GM18502 (cell line): ENCODE measurements around the gene FOXL2.

ENCODE experiments used
- ATAC-seq: cut with Tn5 transposase; IDR thresholded peaks from one replicate; pipeline ENCODE4 v1.9.1; 2021; ENCODE audit warnings: mild to moderate bottlenecking; ENCODE audit not compliant: unreplicated experiment, poor library complexity

FOXL2 gene

DNA sequence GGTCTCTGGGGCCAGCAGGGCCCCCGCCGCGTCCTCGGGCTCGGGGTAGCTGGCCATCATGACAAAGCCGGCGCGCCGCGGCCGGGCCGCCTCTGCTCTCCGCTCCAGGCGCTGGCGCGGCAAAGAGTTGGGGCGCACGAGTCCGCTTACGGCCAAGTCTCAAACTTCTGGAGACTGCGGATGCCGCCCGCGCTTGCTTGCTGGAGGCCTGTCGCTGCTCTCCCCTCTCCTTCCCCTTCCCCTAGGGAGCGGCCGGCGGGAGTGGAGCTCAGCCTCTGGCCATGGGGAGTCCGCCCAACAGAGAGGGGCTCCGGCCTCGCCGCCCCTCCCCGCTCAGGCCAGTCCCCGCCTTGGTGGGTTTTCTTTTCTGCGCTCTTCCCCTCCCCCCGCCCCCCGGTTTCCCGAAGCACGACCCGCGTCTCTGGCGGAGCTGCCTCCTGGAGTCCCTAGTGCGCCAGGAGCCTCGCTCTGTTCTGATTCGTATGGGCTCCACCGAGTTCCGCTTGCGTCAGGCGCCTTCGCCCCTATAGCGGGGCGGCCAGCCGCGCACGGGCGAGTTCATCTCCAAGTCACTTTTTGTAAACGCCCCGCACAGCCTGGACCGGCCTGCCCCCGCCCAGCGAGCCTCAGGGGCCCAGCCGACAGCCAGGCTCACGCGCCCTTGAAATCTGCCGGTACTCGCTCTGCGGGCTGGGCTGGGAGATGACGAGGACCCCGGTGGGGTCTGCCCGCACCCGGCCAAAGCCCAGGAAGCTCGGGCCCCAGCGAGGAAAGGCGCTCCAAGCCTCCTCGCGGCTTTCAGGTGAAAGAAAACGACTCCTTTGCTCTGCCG, at the start of gene FOXL2, which contains the start of gene FOXL2NB:
FOXL2 (minus strand) TSS at position 475 of the 832 bp plus-strand sequence; CDS start at position 60, 415 bp downstream.
FOXL2NB (plus strand) TSS at position 555 of the 832 bp plus-strand sequence; CDS start at position 703, 148 bp downstream.
- ATAC-seq, result no peak

DNA sequence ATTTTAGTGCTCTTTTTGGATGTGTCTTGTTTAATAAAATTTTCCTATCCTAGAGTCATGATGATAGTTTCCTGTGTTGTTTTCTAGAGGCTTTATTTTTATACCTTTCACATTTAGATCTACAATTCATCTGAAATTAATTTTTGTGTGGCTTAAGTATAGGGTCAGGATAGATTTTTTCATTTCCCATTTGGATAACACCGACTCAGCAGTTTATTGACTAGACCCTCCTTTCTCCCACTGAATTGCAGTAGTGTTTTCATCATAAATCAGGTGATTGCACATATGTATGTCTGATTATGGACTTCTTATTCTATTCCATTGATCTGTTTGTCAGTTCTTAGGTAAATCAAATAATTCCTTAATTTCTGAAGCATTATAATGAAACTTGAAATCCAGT, 48.8 kb upstream of the FOXL2 start:
- no peak for ATAC-seq

DNA sequence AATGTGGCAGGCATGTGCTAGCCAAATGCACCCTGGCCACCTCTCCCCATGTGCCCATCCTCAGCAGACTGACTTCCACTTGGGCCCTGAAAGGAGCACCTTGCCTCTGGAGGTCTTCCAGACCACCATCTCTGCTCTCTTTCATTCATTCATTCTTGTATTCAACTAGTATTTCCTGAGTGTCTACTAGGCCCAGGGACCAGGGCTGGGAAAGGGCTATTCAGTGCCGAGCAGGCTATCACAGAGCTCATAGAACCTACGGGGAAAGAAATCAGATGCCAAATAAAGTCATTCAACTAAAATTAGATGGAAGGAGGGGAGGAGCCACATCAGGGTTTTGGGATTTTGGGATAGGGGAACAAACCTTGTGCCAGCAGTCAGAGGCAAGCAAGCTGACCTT, 40.2 kb upstream of the FOXL2 start:
- no peak for ATAC-seq

DNA sequence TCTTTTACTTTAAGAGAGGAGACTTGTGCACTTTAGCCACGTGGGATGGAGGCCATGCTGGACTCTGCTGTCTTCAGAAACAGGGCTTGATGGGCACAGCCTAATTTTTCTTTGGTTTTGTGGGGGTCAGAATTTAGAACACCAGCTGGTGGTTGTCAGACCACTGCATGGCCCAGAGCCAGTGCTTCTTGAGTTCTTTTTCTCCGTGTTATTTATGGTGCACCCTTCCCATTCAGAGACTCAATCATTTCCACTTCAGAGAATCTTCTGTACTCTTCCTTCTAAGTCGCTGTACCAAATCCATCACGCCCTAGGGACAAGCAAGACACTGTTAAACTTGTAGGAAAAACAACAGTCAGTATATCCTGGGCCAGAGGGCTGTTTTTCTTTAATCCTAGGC, 39.0 kb upstream of the FOXL2 start:
- no peak for ATAC-seq

DNA sequence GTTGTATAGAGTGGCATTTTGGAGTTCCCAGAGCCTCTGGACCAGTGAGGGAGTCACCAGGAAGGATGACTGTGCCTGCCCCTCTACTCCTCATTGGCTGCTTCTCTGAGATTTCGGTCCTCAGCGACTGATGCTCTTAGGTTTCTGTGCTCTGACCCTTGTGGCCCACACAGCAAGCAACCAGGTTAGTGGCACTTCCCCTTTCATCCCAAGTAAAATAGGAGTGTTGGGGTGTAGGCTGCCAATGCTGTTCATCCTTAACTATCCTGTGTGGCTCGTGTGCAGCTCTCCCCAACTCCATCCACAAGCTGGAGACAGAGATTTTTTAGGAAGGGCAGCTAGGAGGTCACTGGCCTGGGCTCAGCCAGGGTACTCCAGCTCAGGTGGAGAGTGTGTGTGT, 37.9 kb upstream of the FOXL2 start:
- ATAC-seq, result no peak

DNA sequence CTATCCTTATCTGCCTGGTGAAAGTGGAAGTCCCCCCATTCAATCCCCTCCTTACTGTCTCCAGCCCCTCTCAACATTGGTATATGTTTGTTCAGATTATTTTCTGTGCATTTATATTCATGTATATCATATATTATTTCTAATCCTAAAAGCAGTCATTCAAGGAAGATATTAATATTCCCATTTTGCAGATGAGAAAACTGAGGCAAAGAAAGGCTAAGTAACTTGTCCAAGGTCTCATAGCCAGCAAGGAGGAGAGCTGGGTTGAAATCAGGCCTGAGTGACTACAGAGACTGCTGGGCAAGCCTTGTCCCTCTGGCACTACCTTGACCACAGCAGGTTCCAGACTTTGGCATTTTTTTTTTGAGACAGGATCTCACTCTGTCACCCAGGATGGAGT, 29.1 kb upstream of the FOXL2 start:
- no peak for ATAC-seq

DNA sequence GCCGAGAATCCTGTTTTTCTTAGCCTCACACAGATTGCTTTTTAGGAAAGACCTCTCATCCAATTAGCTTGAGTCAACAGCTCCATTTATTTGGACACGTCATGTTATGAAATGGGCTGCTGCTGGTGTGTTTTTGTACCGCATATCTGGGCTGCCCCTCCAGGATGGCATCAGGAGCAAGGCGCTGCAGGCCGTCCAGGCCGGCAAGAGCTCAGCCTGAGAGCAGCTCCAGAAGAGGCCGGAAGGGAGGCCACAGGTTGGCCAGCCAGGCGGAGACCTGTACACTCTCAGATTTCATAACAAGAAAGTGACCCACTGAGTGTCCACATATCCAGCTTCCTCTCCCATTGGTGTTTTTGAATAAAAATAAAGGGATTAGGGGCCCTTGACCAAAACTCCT, 28.4 kb upstream of the FOXL2 start:
- no peak for ATAC-seq

DNA sequence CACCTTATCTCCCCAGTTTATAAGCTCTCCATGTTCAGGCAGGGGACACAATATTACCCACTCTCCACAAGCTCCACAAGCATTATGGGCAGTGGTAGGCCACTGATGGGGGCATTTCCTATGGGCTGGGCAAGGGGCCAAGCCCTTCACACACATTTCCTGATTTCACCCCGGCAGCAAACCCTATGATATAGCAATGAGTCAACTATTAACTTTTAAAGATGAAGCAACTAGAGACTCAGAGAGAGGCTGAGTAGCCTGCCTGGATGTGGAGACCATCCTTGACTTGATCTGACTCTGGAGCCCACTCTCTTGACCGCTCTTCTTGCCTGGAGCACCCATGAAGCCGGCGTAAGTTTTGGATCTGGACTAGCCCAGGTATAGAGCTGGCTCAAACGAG, 27.5 kb upstream of the FOXL2 start:
- no peak for ATAC-seq

DNA sequence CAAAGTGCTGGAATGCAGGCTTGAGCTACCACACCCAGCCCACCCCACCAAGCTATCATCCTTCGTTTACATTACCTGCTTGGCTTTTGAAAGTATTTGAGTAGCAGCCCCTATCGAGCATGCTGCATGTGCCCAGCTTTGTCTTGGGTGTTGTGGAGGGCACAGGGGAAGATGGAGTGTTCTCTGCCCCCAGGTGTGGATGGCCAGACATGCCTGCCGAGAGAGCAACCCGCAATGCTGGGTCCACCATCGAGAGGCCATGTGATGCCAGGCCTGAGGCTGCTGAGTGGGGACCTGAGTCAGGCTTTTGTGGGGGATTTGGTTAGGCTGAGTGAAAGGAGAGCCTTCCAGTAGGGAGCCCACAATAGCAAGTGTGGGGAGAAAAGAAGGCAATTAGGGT, 26.0 kb upstream of the FOXL2 start:
- no peak for ATAC-seq

DNA sequence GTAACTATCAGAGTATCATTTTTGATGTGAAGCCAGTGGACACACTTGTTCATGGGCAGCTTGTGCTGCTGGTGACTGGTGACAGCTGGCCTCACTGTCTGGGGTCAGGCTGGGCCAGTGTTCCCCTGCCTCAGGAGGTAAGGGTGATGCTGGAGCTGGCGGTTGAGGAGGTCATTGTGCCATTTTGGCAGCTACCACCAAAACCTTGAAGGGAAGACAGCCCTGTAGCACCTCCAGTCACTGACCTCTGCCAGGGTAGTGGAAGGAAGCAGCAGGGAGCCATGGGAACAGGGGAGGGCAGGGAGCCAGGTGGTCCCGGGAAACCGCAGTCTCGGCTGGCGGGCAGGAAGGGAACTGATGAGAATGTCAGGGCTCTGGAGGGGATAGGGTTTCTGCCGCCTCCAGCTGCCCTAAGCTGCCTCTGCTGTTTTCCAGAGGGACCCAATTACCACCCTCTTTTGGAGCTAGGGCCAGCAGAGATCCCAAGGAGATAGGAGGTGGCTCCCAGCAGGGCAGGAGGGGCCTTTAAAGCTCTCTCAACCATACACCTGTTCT, 24.9 kb upstream of the FOXL2 start:
- ATAC-seq, result no peak

DNA sequence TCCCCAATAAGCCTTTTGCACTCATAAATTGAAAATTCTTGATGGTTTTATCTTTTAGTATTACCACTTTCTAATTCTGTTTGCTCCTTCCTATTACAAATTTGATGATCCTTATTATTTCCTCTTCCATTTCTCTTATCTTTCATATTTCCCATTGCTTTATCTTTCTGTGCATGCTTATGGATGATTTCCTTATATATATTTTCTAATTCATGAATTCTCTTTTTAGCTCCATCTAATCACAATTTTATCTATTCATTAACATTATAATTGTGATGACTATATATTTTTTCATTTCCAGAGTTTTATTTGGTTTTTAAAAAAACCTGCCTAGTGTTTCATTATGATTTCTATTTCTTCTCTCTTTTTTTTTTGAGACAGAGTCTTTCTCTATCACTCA, 18.0 kb upstream of the FOXL2 start:
- ATAC-seq, result no peak

DNA sequence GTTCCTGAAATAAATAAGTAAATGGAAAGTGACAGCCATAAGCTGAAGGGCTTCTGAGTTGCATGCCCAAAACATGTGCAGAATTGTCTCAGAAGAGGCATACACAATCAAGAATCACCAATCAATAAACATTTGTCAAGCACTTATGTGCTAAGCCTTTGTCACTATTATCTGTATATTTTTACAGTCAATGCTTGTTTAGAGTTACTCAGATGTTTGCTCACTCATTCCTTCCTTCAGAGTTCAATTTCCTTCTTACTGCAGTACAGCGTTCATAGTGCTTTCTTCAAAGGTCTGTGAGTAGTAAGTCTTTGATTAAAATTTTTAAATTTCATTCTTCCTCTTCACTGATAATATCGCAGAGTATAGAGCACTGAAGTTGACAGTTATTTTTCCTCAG, 17.3 kb upstream of the FOXL2 start:
- no peak for ATAC-seq

DNA sequence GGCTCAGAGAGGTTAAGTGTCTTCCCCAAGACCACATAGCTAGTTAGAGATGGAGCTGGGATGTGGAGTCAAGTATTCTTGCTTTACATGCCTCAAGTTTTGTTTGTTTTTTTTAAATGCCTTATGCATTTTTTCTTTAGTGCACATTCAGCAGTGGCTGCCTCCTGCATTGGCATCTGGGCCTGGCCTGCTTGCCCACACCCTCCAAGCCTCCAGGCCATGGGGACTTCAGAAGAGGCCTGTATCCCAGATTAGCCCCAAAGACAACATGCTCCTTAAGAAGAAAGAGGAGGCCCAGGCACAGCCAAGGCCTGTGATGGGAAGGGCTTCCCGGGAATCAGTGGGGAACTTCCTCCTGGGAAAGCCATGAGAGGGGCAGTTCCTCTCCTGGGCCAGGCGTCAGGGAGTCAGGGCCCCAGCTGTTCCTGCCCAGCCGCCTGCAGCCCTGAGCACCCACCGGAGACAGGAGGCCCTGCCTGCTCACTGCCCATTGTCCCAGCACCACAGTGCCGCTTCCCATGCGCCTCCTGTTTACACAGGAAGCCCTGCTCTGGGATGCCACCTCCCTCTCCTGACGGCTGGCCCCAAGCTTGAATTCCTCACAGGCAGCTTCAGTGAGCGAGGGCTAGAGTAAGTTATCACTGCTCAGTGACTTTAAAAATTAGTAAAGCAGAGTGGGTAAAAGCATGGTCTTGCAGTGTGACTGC, 16.1 kb upstream of the FOXL2 start:
- no peak for ATAC-seq

DNA sequence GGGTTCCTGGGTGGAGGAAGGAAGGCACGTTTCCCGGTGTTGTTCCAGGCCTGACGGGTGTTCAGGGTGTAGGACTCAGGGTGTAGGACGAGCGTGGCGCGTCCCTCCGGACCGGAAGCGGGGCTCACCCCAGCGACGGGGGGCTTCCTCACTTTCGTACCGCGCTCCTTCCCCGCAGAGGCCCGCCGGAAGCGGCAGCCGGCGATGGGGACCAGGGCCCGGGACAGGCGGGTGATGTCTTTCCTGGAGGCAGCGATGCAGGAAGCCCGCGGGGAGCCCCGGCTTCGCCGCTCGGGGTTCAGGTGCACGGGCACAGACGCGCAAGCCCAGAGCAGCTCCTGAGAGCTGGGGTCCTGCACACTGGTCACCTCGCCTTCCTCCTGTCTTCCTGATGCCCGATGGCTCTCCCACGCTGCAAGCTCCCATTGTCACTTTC, 13.5 kb upstream of the FOXL2 start:
- no peak for ATAC-seq

DNA sequence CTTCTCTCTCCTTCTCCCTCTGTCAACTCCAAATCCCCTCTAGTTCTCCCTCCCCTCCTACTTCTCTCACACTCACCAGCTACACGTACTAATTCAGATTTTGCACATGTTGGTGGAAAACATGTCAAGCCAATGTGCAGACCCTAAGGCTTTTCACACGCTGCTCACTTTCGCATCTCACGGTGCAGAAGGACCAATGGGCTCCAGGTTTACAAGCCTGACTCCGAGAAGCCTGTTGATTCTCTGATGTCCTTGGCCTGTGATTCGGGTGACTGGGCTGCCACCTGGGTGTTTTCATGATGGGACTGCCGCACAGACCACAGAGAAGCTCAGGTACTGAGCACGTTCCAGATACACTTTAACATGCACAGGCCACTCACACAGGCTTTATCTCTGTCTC, 3.8 kb upstream of the FOXL2 start:
- no peak for ATAC-seq

DNA sequence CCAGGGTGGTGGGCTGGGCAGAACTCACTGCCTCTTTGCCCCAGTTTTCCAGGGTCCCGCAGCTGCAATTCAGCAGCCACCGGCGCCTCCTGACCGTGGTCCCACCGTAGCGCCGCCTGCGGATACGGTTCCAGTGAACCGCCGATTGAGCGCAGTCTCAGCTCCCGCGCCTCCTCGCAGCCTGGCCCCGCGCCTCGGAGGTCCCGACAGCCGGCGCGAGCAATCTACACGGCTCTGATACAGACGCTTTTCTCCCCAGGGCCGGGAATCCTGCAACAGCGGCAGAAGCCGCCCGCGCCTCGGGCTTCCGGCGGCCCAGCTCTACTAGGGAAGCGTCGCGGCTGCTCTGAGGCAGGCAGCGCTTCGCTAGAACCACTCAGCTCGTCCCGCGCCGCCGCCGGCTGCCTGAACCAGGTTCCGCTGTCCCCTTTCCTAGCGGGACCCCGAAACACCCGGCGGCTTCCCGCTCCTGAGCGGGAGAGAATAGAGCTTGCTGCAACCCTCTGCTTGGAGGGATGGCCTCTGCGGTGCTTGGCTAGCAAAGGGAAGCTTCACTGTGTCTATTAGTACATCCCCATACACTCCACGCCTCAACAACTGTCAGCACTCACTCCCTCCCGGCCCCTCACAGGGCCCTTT, 3.2 kb upstream of the FOXL2 start:
- no peak for ATAC-seq

DNA sequence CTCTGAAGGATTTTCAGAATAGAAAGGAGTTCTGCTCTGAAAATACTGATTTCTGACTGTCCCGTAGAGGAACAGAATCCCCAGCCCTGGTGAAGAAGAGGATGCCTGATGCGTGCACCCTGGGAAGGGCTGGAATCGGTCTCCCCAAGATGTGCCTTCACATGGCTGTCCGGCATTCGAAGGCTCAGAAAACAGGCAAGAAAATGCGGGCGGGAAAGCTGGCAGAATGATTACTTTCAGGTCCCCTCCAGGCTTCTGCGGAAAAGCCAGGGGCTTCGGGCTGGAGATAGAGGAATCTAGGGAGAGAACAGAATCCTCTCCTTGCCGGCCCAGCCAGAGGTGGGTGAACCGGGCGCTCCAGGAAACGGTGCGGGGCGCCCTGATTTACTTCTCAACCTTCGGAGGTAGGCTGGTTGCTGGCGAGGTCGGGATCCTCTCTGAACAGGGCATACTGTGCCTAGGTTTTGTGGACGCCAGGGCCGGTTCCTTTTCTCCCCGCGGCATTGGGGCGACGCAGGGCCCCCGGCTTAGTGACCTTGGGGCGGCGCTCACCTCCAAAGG, 2.6 kb upstream of the FOXL2 start:
- ATAC-seq, result no peak

DNA sequence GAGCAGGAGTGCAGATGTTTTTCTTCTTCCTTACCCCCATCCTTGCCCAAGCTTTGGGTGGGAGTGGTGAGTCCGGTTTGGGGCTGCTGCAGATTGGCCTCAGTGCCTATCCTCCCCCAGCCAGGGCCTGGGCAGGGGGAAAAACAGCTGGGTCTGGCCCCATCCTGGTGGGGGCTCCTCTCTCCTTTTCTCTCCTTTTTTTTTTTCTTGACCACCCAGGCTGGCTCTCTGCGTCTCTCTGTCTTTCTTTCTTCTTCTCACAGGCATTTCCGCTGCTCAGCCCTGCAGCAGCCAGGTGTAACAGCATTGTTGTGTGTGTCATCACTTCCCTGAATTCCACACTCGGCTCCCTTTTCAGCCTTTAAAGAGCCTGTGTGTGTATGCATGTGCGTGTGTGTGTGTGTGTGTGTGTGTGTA, 2.1 kb upstream of the FOXL2 start:
- ATAC-seq, result no peak

DNA sequence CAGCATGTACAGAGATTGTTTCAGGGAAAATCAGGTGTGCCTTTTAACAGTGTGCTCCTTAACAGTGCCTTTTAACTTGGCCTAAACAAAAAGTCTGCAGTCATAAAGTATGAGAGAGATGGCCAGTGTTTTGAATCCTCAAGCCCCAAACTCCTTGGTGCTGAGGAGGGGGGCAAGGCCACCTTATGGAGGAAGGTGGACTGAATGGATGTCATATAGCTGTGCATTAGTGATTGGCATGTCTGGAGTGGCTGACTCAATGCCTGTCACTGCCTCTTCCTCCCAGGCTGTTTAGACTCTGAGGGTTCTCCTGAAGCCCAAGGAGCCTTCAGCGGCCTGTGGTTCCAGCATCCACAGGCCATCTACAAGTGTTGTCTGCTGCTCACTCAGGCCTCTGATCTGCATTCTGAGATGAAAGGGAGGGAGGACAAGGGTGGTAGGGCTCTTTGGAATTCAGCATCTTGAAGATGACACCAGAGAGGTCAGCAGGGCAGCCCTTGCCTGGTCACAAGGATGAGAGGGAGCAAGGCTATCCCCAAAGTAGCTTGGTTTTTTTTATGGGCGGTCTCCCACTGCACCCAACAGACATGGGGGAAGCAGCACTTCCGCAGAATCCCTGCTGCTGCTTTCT, 1.5 kb upstream of the FOXL2 start:
- no peak for ATAC-seq

DNA sequence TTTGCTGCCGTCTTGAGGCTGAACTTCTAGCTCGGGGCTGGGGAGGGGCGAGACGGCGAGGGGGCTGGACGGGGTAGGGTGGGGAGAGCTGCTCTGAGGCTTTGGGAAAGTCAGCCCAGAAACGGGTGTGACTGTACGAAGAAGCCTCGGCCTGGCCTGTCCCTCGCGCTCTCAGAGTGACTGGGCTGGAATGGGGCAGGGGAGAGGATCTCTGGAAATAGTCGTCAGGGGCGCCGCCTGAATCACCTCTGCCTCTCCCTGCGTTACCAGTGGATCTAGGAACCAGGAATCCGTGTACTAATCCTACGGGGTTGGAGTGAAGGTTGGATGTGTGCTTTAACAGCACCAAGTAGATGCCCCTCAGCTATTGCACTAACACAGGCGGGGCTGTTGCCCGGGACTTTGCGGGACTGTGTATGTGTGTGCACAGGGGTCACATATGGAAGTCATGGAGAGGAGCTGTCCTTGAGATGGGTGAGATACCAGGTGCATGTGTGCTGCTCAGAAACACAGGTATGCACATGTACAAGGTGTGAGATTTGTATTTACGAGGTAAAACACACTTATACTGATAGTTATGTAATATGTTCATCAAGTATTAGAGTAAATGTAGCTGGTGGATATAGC, 671 bp upstream of the FOXL2 start:
- ATAC-seq, result no peak
